NB4 (cell line): ENCODE measurements around the gene IFFO2.

Experiments
- CTCF ChIP-seq: IDR thresholded peaks from one replicate; pipeline ENCODE4 v1.5.1; 2012; ENCODE audit warnings: low read depth, low read length
- MAX ChIP-seq: IDR thresholded peaks from 2 replicates; pipeline ENCODE4 v1.6.1; 2011; ENCODE audit warnings: low read depth, low read length
- POLR2A ChIP-seq: IDR thresholded peaks from 2 replicates; pipeline ENCODE4 v1.6.1; 2011; ENCODE audit warnings: mild to moderate bottlenecking; ENCODE audit not compliant: insufficient read length; ENCODE audit errors: extremely low read depth

- TF ChIP-seq CTCF, result no peak
- TF ChIP-seq POLR2A, result no peak
- TF ChIP-seq MAX, result no peak
Measured at GRCh38 chr1:18908911-18909771, 47.3 kb downstream of the IFFO2 start.
